Panc1 (cell line): ENCODE data around the gene LRMDA. TPM values are rescaled to one million over a fixed set of nuclear protein-coding genes. Genes with fewer than 3 reads are reported as not detected.

Source experiments
- ATAC-seq: fragments of 200-7000 bp; cut with Tn5 transposase; 2 replicates; pipeline ENCODE4 v1.9.1; 2020; ENCODE audit warnings: mild to moderate bottlenecking, moderate library complexity
- BruUV-seq: library from RNA; stranded (reverse); fragments of 400-500 nt; replicated peaks from 2 replicates; lab custom pipeline; 2021; lab: Mats Ljungman, UMichigan
- CTCF ChIA-PET: fragments of 300-600 bp; sonication (Branson Sonifier 250); formaldehyde crosslinking; loops from one replicate; lab custom pipeline; 2022; ENCODE audit warnings: antibody characterized with exemption; lab: Charles Lee
- POLR2A ChIA-PET: fragments of 300-600 bp; sonication (Branson Sonifier 250); formaldehyde crosslinking; loops from one replicate; lab custom pipeline; 2022; ENCODE audit warnings: antibody characterized with exemption; lab: Charles Lee
- DNase-seq: peaks from one replicate; pipeline ENCODE4 v3.0.0-alpha.2; 2010; ENCODE audit warnings: low read depth, low spot score
- H3K27ac ChIP-seq: 2 replicates; pipeline ENCODE4 v1.5.1; 2011; ENCODE audit warnings: mild to moderate bottlenecking, low read length, inconsistent platforms
- H3K27me3 ChIP-seq: fragments of 200-500 bp; sonication (Bioruptor generic); 2 replicates; pipeline ENCODE4 v1.6.0; 2014; ENCODE audit warnings: low read length, inconsistent platforms; ENCODE audit not compliant: control insufficient read depth, insufficient read depth
- H3K36me3 ChIP-seq: fragments of 200-500 bp; sonication (Bioruptor generic); 2 replicates; pipeline ENCODE4 v1.5.1; 2014; ENCODE audit warnings: inconsistent platforms, mild to moderate bottlenecking, low read length, moderate library complexity; ENCODE audit not compliant: control insufficient read depth, insufficient read depth
- H3K4me1 ChIP-seq: 2 replicates; pipeline ENCODE4 v1.5.1; 2011; ENCODE audit warnings: inconsistent platforms, mild to moderate bottlenecking, low read length, moderate library complexity; ENCODE audit not compliant: control insufficient read depth, insufficient read depth
- H3K4me3 ChIP-seq, 2 experiments: 2 replicates each; pipeline ENCODE4 v1.5.1; 2011 to 2012; ENCODE audit warnings: low read depth in 2 of 2, low read length in 2 of 2, mild to moderate bottlenecking in 2 of 2, inconsistent platforms in 1 of 2, moderate library complexity in 1 of 2
- H3K9me3 ChIP-seq: fragments of 200-500 bp; sonication (Bioruptor generic); 2 replicates; pipeline ENCODE4 v1.5.1; 2014; ENCODE audit warnings: low read depth, mild to moderate bottlenecking, inconsistent platforms, low read length, moderate library complexity; ENCODE audit not compliant: control insufficient read depth, insufficient read depth
- CTCF ChIP-seq: fragments of 450-650 bp; IDR thresholded peaks from 2 replicates; pipeline ENCODE4 v1.5.1; 2017; ENCODE audit warnings: mild to moderate bottlenecking
- POLR2AphosphoS5 ChIP-seq: IDR thresholded peaks from 2 replicates; pipeline ENCODE4 v1.6.1; 2012; ENCODE audit warnings: mild to moderate bottlenecking, low read depth, low read length, moderate library complexity
- SIN3A ChIP-seq: IDR thresholded peaks from 2 replicates; pipeline ENCODE4 v1.6.1; 2012; ENCODE audit warnings: low read depth, mild to moderate bottlenecking, low read length, moderate library complexity, borderline replicate concordance; ENCODE audit not compliant: insufficient read depth
- TCF7L2 ChIP-seq: IDR thresholded peaks from 2 replicates; pipeline ENCODE4 v1.6.1; 2011; ENCODE audit warnings: mild to moderate bottlenecking, low read depth, low read length, inconsistent platforms
- in situ Hi-C: cut with HindIII; loops from 2 replicates; pipeline ENCODE4 v1.10.0; 2016; ENCODE audit warnings: low sequenced_read_pairs, low pct_unique_long_range_greater_than_20kb
- intact Hi-C: fragments of 100-400 bp; cut with micrococcal nuclease; formaldehyde crosslinking; loops from one replicate; pipeline ENCODE4 v1.10.0; 2022; ENCODE audit not compliant: unreplicated experiment
- total RNA-seq: library from RNA; stranded (reverse); gene quantifications from one replicate; pipeline ENCODE4 v1.2.1, GENCODE V29; 2021; ENCODE audit not compliant: unreplicated experiment
- TF ChIP-seq, protein P1 (sequence below), 2 experiments: IDR thresholded peaks; 2 replicates each; pipeline ENCODE4 v1.6.1; 2011 to 2012; ENCODE audit warnings: low read depth in 2 of 2, control low read depth in 1 of 2, low read length in 1 of 2, mild to moderate bottlenecking in 1 of 2, moderate library complexity in 1 of 2; ENCODE audit not compliant: insufficient read depth in 1 of 2

Gene LRMDA
- total RNA-seq, 1 experiment from 2014 or later, result 1.2 TPM

- intact Hi-C loops (no loop called here), in situ Hi-C loops (no loop called here)
- no peak overlapping the region for H3K27ac ChIP-seq
- no peaks in the 10 kb centered on the region for H3K4me1 ChIP-seq
- CTCF ChIA-PET, result no interaction called here
- POLR2A ChIA-PET, result no interaction called here
- TF ChIP-seq SIN3A (no peak), TCF7L2 (no peak), POLR2AphosphoS5 (no peak), CTCF (no peak)
- TF ChIP-seq, protein P1, sequence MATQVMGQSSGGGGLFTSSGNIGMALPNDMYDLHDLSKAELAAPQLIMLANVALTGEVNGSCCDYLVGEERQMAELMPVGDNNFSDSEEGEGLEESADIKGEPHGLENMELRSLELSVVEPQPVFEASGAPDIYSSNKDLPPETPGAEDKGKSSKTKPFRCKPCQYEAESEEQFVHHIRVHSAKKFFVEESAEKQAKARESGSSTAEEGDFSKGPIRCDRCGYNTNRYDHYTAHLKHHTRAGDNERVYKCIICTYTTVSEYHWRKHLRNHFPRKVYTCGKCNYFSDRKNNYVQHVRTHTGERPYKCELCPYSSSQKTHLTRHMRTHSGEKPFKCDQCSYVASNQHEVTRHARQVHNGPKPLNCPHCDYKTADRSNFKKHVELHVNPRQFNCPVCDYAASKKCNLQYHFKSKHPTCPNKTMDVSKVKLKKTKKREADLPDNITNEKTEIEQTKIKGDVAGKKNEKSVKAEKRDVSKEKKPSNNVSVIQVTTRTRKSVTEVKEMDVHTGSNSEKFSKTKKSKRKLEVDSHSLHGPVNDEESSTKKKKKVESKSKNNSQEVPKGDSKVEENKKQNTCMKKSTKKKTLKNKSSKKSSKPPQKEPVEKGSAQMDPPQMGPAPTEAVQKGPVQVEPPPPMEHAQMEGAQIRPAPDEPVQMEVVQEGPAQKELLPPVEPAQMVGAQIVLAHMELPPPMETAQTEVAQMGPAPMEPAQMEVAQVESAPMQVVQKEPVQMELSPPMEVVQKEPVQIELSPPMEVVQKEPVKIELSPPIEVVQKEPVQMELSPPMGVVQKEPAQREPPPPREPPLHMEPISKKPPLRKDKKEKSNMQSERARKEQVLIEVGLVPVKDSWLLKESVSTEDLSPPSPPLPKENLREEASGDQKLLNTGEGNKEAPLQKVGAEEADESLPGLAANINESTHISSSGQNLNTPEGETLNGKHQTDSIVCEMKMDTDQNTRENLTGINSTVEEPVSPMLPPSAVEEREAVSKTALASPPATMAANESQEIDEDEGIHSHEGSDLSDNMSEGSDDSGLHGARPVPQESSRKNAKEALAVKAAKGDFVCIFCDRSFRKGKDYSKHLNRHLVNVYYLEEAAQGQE (IDR thresholded peaks at IDR 0.05; ENCODE audit: insufficient read depth in 1 of 2, low read depth in 2 of 2, low read length in 1 of 2), result no peak
- no peaks in the 10 kb centered on the region for H3K9me3 ChIP-seq
- no peaks in the 10 kb centered on the region for H3K36me3 ChIP-seq
- H3K27me3 ChIP-seq, result no peaks in the 10 kb centered on the region; the same call in 1 of the 2 replicates
- no peak for DNase-seq
- no peak overlapping the region for H3K4me3 ChIP-seq
- ATAC-seq, result no peak
- no TSS peak for BruUV-seq
Observed at GRCh38 chr10:76115471-76116155, 684.2 kb downstream of the LRMDA start.

GRCh38 chr10:76116523-76116922, 685.1 kb downstream of the LRMDA start:
- in situ Hi-C loops (no loop called here), intact Hi-C loops (no loop called here)
- BruUV-seq, result no TSS peak
- H3K27ac ChIP-seq, result no peak overlapping the region
- ChIA-PET POLR2A (no interaction called here), CTCF (no interaction called here)
- H3K4me3 ChIP-seq, result no peak overlapping the region
- no peaks in the 10 kb centered on the region for H3K9me3 ChIP-seq
- TF ChIP-seq POLR2AphosphoS5 (no peak), SIN3A (no peak), CTCF (no peak)
- TF ChIP-seq, protein P1 (IDR thresholded peaks at IDR 0.05; ENCODE audit: insufficient read depth in 1 of 2, low read depth in 2 of 2, low read length in 1 of 2), result no peak
- H3K27me3 ChIP-seq, result no peaks in the 10 kb centered on the region; the same call in 1 of the 2 replicates
- no peaks in the 10 kb centered on the region for H3K4me1 ChIP-seq
- ATAC-seq (no peak), DNase-seq (no peak)
- no peaks in the 10 kb centered on the region for H3K36me3 ChIP-seq
